ENCODE measurements around the gene PLCG1. TPM values are rescaled to one million over a fixed set of nuclear protein-coding genes. Genes with fewer than 3 reads are reported as not detected.

The PLCG1 gene
- total and polyA plus RNA-seq, 9 of the 15 experiments (the other 6 are each of a cell fraction or from before 2014, with no cell fraction given): 1.7 to 67.0 (median 34.8) TPM

DNA sequence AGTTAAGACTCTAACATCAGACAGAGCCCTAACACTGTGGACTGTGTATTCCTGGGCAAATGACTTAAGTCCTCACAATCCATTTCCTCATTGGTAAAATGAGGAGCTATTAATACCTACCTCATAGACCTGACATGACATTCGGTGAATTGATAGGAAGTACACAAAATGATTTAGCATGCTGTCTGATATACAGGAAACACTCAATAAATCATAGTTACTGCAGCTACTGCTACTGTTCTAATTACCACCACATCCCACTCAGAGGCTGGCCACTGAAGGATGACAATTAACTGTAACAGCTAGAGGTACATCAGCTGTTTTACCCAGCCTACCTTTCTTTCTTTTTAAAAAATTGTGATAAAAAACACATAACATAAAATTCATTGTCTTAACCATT lies 87.7 kb downstream of the PLCG1 start:
- Histone ChIP-seq H3K9me3 (replicated peaks; ENCODE audit: control insufficient read depth, insufficient read depth, low read depth, low read length) (no peaks in the 10 kb centered on the region), H3K4me2 (ENCODE audit: insufficient read depth, low read length) (no peak overlapping the region), H3K79me2 (ENCODE audit: control insufficient read depth, insufficient read depth, low read length) (no peaks in the 10 kb centered on the region), H3K9me1 (ENCODE audit: control insufficient read depth, insufficient read depth, low read length) (no peaks in the 10 kb centered on the region), H3K4me1 (replicated peaks in 1 of 2; ENCODE audit: control insufficient read depth in 2 of 2, insufficient read depth in 2 of 2, low read length in 2 of 2) (no peaks in the 10 kb centered on the region), H3K9ac (ENCODE audit: insufficient read depth in 1 of 2, low read depth in 2 of 2, low read length in 2 of 2) (no peak overlapping the region), H3K27me3 (ENCODE audit: control insufficient read depth in 2 of 2, insufficient read depth in 2 of 2, low read length in 2 of 2) (no peaks in the 10 kb centered on the region), H3K36me3 (ENCODE audit: control insufficient read depth, insufficient read depth, low read length) (no peaks in the 10 kb centered on the region), H3K4me3 (no peak overlapping the region), H4K20me1 (replicated peaks; ENCODE audit: control insufficient read depth, insufficient read depth, low read length) (no peaks in the 10 kb centered on the region), H2AFZ (ENCODE audit: low read depth, low read length) (no peak overlapping the region), H3K27ac (ENCODE audit: extremely low read depth, low read depth, low read length) (no peak overlapping the region)
- ChIA-PET POLR2A (interaction anchor here (0.6 to 1.8 kb wide), 5 partner anchors 10 to 480 kb away, joined by 3 to 4 read pairs (median 3); no protein-coding TSS in a partner anchor), CTCF (ENCODE audit: low intra/inter-chr PET ratio) (no interaction called here)
- BruUV-seq (replicated peaks): no TSS peak
- DNase-seq (ENCODE audit: extremely low read depth in 1 of 4, low spot score in 3 of 4) (no peak), FAIRE-seq (no peak), ATAC-seq (no peak)
- no peak for TF ChIP-seq SRSF9 (IDR thresholded peaks at IDR 0.05; ENCODE audit: borderline replicate concordance, low read depth, low read length)
- peak; percentile 26 for TF ChIP-seq MEIS2 (IDR thresholded peaks at IDR 0.05; ENCODE audit: partially characterized antibody)
- intact Hi-C loops (cut with micrococcal nuclease): no loop called here
- in situ Hi-C loops (cut with MboI): no loop called here
- 44% methylated on average over 1 of the region's 1 CpG for WGBS (ENCODE audit: insufficient coverage, low coverage, missing lambda C conversion rate)

DNA sequence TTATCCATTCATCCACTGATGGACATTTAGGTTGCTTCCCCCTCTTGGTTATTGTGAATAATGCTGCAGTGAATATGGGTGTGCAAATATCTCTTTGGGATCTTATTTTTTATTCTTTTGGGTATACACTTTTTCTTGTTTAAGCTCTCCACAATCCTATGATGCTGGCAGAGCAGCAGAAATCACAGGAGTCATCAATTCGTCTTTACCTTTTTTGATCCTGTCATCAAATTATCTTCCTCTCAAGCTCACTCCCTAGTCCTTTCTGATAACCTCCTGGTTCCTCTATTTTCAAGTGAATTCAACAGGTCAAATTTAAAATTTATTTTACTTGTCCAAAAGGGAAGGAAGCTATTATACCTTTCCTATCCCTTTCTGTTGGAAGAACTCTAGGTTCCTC lies 89.1 kb downstream of the PLCG1 start:
- FAIRE-seq (no peak), ATAC-seq (no peak), DNase-seq (ENCODE audit: extremely low read depth in 1 of 4, low spot score in 3 of 4) (no peak)
- in situ Hi-C loops (cut with MboI) (no loop called here), intact Hi-C loops (cut with micrococcal nuclease) (no loop called here)
- H3K9me3 ChIP-seq (replicated peaks; ENCODE audit: control insufficient read depth, insufficient read depth, low read depth, low read length): no peaks in the 10 kb centered on the region
- no peak overlapping the region for H3K9ac ChIP-seq (ENCODE audit: insufficient read depth in 1 of 2, low read depth in 2 of 2, low read length in 2 of 2)
- H3K36me3 ChIP-seq (ENCODE audit: control insufficient read depth, insufficient read depth, low read length): no peaks in the 10 kb centered on the region
- no peak overlapping the region for H2AFZ ChIP-seq (ENCODE audit: low read depth, low read length)
- no peaks in the 10 kb centered on the region for H3K4me1 ChIP-seq (replicated peaks in 1 of 2; ENCODE audit: control insufficient read depth in 2 of 2, insufficient read depth in 2 of 2, low read length in 2 of 2)
- no peak overlapping the region for H3K27ac ChIP-seq (ENCODE audit: extremely low read depth, low read depth, low read length)
- H4K20me1 ChIP-seq (replicated peaks; ENCODE audit: control insufficient read depth, insufficient read depth, low read length): no peaks in the 10 kb centered on the region
- POLR2A ChIA-PET: interaction anchor here (0.8 kb wide), 1 partner anchor 104 kb away, joined by 4 read pairs; no protein-coding TSS in a partner anchor
- CTCF ChIA-PET (ENCODE audit: low intra/inter-chr PET ratio): no interaction called here
- H3K4me2 ChIP-seq (ENCODE audit: insufficient read depth, low read length): no peak overlapping the region
- 14% methylated on average over 1 of the region's 1 CpG for WGBS (ENCODE audit: insufficient coverage, low coverage, missing lambda C conversion rate)
- no peak overlapping the region for H3K4me3 ChIP-seq
- no peaks in the 10 kb centered on the region for H3K9me1 ChIP-seq (ENCODE audit: control insufficient read depth, insufficient read depth, low read length)
- BruUV-seq (replicated peaks): no TSS peak
- no peaks in the 10 kb centered on the region for H3K79me2 ChIP-seq (ENCODE audit: control insufficient read depth, insufficient read depth, low read length)
- H3K27me3 ChIP-seq (ENCODE audit: control insufficient read depth in 2 of 2, insufficient read depth in 2 of 2, low read length in 2 of 2): no peaks in the 10 kb centered on the region
- TF ChIP-seq, protein P1, sequence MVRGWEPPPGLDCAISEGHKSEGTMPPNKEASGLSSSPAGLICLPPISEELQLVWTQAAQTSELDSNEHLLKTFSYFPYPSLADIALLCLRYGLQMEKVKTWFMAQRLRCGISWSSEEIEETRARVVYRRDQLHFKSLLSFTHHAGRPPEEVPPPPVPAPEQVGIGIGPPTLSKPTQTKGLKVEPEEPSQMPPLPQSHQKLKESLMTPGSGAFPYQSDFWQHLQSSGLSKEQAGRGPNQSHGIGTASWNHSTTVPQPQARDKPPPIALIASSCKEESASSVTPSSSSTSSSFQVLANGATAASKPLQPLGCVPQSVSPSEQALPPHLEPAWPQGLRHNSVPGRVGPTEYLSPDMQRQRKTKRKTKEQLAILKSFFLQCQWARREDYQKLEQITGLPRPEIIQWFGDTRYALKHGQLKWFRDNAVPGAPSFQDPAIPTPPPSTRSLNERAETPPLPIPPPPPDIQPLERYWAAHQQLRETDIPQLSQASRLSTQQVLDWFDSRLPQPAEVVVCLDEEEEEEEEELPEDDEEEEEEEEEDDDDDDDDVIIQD (CRISPR knock-in tag; IDR thresholded peaks at IDR 0.05): no peak
- TF ChIP-seq CREB1 (IDR thresholded peaks at IDR 0.05): no peak
- no peak for TF ChIP-seq CREB1 (CRISPR knock-in tag; IDR thresholded peaks at IDR 0.05)
- TF ChIP-seq HIVEP1 (CRISPR knock-in tag; IDR thresholded peaks at IDR 0.05): no peak
- no peak for TF ChIP-seq NR1H2 (CRISPR knock-in tag; IDR thresholded peaks at IDR 0.05)
- TF ChIP-seq MCM7 (IDR thresholded peaks at IDR 0.05): no peak
- no peak for TF ChIP-seq TAF9B (IDR thresholded peaks at IDR 0.05; ENCODE audit: partially characterized antibody)
- TF ChIP-seq BDP1 (IDR thresholded peaks at IDR 0.05; ENCODE audit: insufficient read depth, insufficient read length): no peak
- TF ChIP-seq DDX20 (tag; IDR thresholded peaks at IDR 0.05; ENCODE audit: low read depth): no peak
- TF ChIP-seq NFXL1 (CRISPR knock-in tag; IDR thresholded peaks at IDR 0.05): no peak
- no peak for TF ChIP-seq PHB2 (IDR thresholded peaks at IDR 0.05; ENCODE audit: low read depth)
- no peak for TF ChIP-seq YY1 (IDR thresholded peaks at IDR 0.05; ENCODE audit: borderline replicate concordance in 1 of 3, control insufficient read depth in 1 of 3, extremely low read depth in 1 of 3, insufficient read depth in 3 of 3, insufficient read length in 1 of 3, insufficient replicate concordance in 2 of 3, low read depth in 1 of 3, low read length in 2 of 3)
- TF ChIP-seq SNRNP70 (optimal IDR thresholded peaks at IDR 0.05; ENCODE audit: low read depth, low read length): no peak
- no peak for TF ChIP-seq KDM5B (IDR thresholded peaks at IDR 0.05; ENCODE audit: insufficient replicate concordance, low read depth, low read length)
- no peak for TF ChIP-seq BHLHE40 (IDR thresholded peaks at IDR 0.05; ENCODE audit: low read length)
